Ascending aorta (tissue), 2 donors: ENCODE measurements around the gene C6orf52. TPM values are rescaled to one million over a fixed set of nuclear protein-coding genes. Genes with fewer than 3 reads are reported as not detected.
"Not testable (repeated sequence)": the region's sequence is repeated elsewhere in the genome, so short reads cannot be mapped to it uniquely, and the experiment has no call there.

Source experiments
- DNase-seq, 2 donors: peaks; one replicate each; pipeline ENCODE4 v3.0.0-alpha.2; 2019; ENCODE audit warnings: low spot score in 2 of 2
- H3K27ac ChIP-seq, 2 donors: fragments of 200-600 bp; sonication (generic); one replicate each; pipeline ENCODE4 v1.5.1; 2016 to 2017; ENCODE audit warnings: mild to moderate bottlenecking in 1 of 2
- H3K27me3 ChIP-seq: fragments of 200-600 bp; sonication (generic); one replicate; pipeline ENCODE4 v1.5.1; 2017
- H3K36me3 ChIP-seq, 2 donors: fragments of 200-600 bp; sonication (generic); one replicate each; pipeline ENCODE4 v1.5.1; 2016
- H3K4me1 ChIP-seq, 2 donors: fragments of 200-600 bp; sonication (generic); one replicate each; pipeline ENCODE4 v1.5.1; 2016 to 2017; ENCODE audit warnings: mild to moderate bottlenecking in 1 of 2
- H3K4me3 ChIP-seq, 2 donors: fragments of 200-600 bp; sonication (generic); one replicate each; pipeline ENCODE4 v1.5.1; 2016 to 2017; ENCODE audit warnings: mild to moderate bottlenecking in 1 of 2
- H3K9me3 ChIP-seq, 2 donors: fragments of 200-600 bp; sonication (generic); one replicate each; pipeline ENCODE4 v1.5.1; 2016
- intact Hi-C: fragments of 100-400 bp; cut with DNase I; formaldehyde crosslinking; loops from one replicate; pipeline ENCODE4 v1.15.1; 2023
- total RNA-seq: library from RNA; depleted of rRNA; stranded (reverse); fragments of >200 nt; gene quantifications from one replicate; pipeline ENCODE4 v1.1.0, GENCODE V29; 2016
- TF ChIP-seq, protein P1 (sequence below), 3 experiments: fragments of 200-600 bp in 2 of 3; fragments of 450-650 bp in 1 of 3; sonication (generic) in 2 of 3; IDR thresholded peaks; one replicate each; pipeline ENCODE4 v1.5.1; 2016 to 2019; ENCODE audit warnings: antibody characterized with exemption in 3 of 3, mild to moderate bottlenecking in 1 of 3, moderate library complexity in 1 of 3

The C6orf52 gene
- not detected for total RNA-seq

DNA sequence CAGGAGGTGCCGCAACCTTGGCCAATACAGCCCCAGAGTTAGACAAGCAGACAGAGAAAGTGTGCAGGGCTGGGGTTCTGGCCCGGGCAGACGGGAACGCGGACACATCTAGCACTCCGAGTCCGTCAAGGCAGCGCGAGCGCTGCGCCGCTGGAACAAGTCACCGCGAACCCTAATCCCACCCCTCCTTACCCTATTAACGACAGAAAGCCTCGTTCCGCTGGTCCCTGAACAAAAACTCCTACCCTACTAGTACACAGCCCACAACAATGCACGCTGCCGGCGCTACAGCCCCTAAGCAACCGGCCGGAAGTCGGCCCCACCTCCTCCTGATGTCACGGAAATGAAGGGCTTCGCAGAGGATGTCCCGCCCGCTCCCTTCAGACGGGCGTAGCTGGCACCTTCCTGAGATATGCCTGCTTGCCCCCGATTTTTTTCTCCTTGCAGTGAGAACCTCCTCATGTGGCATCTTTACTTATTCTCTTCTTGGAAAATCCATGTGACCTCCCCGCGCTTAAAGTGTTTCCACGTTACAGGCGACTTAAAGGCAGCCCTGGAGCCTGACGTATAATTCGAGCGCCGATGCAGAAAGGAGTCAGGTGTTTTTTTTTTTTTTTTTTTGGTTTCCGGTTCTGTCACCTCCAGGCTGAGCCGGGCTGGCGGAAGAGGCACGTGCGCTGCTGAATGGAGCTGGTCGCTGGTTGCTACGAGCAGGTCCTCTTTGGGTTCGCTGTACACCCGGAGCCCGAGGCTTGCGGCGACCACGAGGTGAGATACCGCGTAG is at the start of gene C6orf52, which contains the start of gene PAK1IP1:
Gene C6orf52, minus strand, starts transcription at position 315 of the 784 bp plus-strand sequence. CDS start 7,066 bp downstream, outside the sequence.
Gene PAK1IP1, plus strand, starts transcription at position 671 of the 784 bp plus-strand sequence. Its CDS starts 14 bp downstream, at position 685.
- DNase-seq = peak; percentile 77 to 97
- Histone ChIP-seq H3K4me1 (peaks cover 0 to 23% of the 10 kb centered on the region in 2 donors), H3K9me3 (no peaks in the 10 kb centered on the region), H3K27me3 (no peaks in the 10 kb centered on the region), H3K27ac (peak within 1 kb of the TSS; percentile 85 to 95), H3K36me3 (peaks cover 14 to 22% of the 10 kb centered on the region in 2 donors), H3K4me3 (peak within 1 kb of the TSS; percentile 72 to 87)
- intact Hi-C loops = loop anchor here (1.0 to 5.0 kb wide), 5 partner anchors 28 to 184 kb away; partner anchors contain the start of gene TMEM14B
- TF ChIP-seq, protein P1, sequence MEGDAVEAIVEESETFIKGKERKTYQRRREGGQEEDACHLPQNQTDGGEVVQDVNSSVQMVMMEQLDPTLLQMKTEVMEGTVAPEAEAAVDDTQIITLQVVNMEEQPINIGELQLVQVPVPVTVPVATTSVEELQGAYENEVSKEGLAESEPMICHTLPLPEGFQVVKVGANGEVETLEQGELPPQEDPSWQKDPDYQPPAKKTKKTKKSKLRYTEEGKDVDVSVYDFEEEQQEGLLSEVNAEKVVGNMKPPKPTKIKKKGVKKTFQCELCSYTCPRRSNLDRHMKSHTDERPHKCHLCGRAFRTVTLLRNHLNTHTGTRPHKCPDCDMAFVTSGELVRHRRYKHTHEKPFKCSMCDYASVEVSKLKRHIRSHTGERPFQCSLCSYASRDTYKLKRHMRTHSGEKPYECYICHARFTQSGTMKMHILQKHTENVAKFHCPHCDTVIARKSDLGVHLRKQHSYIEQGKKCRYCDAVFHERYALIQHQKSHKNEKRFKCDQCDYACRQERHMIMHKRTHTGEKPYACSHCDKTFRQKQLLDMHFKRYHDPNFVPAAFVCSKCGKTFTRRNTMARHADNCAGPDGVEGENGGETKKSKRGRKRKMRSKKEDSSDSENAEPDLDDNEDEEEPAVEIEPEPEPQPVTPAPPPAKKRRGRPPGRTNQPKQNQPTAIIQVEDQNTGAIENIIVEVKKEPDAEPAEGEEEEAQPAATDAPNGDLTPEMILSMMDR (IDR thresholded peaks at IDR 0.05) = no peak

DNA sequence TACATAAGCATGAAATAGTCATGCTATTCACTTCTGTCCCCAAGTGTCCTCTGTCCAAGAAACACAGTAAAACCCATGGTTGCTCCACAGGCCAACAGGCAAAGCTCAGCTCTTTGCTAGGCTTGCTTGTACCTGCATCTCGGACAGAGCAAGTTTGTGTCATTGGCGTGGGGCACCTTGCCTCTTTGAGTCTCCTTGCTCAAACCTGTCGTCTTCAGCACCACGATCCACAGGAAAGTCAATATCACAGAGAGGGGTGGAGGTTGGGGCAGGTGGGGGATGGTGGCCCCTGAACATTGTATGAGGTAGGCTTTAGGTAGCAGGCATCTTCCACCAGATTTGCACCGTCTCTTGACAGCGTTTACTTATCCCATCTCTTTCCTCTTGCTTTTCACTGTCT is 49.1 kb upstream of the C6orf52 start:
- intact Hi-C loops = loop anchor here (10.0 kb wide), 1 partner anchor 339 kb away; no protein-coding TSS in a partner anchor
- H3K27ac ChIP-seq = no peak overlapping the region
- TF ChIP-seq, protein P1 (IDR thresholded peaks at IDR 0.05) = no peak
- DNase-seq = no peak
- H3K36me3 ChIP-seq = peaks cover 5 to 7% of the 10 kb centered on the region in 2 donors
- H3K27me3 ChIP-seq = no peaks in the 10 kb centered on the region
- no peaks in the 10 kb centered on the region for H3K9me3 ChIP-seq
- H3K4me3 ChIP-seq = no peak overlapping the region
- peaks cover 2 to 5% of the 10 kb centered on the region in 2 donors for H3K4me1 ChIP-seq

DNA sequence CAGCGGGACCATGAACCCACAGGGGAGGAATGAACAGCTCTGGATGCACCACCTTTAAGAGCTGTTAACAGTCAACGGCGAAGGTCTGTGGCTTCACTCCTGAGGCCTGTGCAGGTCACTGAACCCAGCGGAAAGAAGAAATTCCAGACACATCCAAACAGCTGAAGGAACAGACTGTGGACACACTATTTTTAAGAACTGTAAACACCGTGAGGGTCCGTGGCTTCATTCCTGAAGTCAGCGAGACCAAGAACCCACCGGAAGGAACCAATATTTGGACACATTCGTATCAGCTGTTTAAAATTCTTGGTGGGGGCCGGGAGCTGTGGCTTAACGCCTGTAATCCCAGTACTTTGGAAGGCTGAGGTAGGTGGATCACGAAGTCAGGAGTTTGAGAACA is 47.8 kb upstream of the C6orf52 start:
- intact Hi-C loops = loop anchor here (10.0 kb wide), 1 partner anchor 337 kb away; no protein-coding TSS in a partner anchor
- peaks cover 0 to 2% of the 10 kb centered on the region in 2 donors for H3K4me1 ChIP-seq
- H3K27me3 ChIP-seq = no peaks in the 10 kb centered on the region
- no peak overlapping the region for H3K4me3 ChIP-seq
- DNase-seq = no peak
- H3K9me3 ChIP-seq = no peaks in the 10 kb centered on the region
- no peak overlapping the region for H3K27ac ChIP-seq
- peaks cover 5 to 7% of the 10 kb centered on the region in 2 donors for H3K36me3 ChIP-seq
- TF ChIP-seq, protein P1 (IDR thresholded peaks at IDR 0.05) = no peak

DNA sequence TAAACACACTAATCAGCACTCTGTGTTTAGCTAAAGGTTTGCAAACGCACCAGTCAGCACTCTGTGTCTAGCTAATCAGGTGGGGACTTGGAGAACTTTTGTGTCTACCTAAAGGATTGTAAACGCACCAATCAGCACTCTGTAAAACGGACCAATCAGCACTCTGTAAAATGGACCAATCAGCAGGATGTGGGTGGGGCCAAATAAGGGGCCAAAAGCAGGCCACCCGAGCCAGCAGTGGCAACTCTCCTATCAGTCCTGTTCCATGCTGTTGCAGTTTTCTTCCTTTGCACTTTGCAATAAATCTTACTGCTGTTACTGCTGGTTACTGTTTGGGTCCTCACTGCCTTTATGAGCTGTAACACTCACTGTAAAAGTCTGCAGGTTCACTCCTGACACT is 47.2 kb upstream of the C6orf52 start:
- not testable (repeated sequence) for H3K27me3 ChIP-seq, H3K27ac ChIP-seq, DNase-seq, H3K4me3 ChIP-seq, H3K9me3 ChIP-seq, H3K36me3 ChIP-seq, H3K4me1 ChIP-seq
- intact Hi-C loops = loop anchor here (10.0 kb wide), 1 partner anchor 337 kb away; no protein-coding TSS in a partner anchor

DNA sequence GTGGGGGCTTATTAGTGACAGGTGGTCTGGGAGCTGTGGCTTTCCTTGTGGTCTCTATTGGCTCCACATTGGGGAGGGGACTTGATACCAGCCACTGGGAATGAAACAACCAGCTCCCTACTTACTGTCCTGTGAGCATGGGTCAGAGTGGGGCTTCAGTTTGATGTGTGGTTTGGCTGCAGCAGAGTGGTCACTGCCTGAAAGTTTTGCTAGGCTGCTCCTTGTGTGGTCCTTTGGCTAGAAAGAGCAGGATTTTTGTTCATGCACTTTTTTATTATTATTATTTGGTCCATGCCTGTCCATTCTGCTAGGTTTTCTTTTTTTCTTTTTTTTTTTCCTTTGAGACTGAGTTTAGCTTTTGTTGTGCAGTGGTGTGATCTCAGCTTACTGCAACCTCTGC is 45.6 kb upstream of the C6orf52 start:
- no peak for DNase-seq
- Histone ChIP-seq H3K4me1 (no peaks in the 10 kb centered on the region), H3K36me3 (peaks cover 5 to 7% of the 10 kb centered on the region in 2 donors), H3K4me3 (no peak overlapping the region), H3K27me3 (no peaks in the 10 kb centered on the region), H3K27ac (no peak overlapping the region), H3K9me3 (no peaks in the 10 kb centered on the region)
- TF ChIP-seq, protein P1 (IDR thresholded peaks at IDR 0.05) = no peak
- intact Hi-C loops = loop anchor here (10.0 kb wide), 1 partner anchor 335 kb away; no protein-coding TSS in a partner anchor

DNA sequence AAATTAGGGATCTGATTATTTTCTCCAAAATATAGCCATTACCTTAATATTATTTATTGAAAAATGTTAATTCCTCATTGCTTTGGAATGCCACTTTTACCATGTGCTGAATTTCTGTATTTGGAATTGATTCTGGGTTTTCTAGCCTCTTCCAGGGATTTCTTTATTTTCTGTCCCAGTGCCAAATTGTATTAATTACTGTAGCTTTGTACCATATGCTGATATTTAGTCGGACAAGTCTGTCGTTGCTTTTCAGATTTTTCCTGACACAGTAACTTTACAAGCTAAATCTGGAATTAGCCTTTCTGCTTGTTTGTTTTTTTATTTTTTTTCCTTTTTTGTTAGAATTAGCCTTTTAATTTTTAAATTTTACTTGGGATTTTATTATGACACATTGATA is 42.3 kb upstream of the C6orf52 start:
- Histone ChIP-seq H3K36me3 (peaks cover 3 to 12% of the 10 kb centered on the region in 2 donors), H3K9me3 (no peaks in the 10 kb centered on the region), H3K4me1 (no peaks in the 10 kb centered on the region), H3K27me3 (no peaks in the 10 kb centered on the region), H3K4me3 (no peak overlapping the region), H3K27ac (no peak overlapping the region)
- no peak for DNase-seq
- intact Hi-C loops = loop anchor here (5.0 kb wide), 1 partner anchor 39 kb away; no protein-coding TSS in a partner anchor
- TF ChIP-seq, protein P1 (IDR thresholded peaks at IDR 0.05) = no peak
